ENCODE data around the gene NKX2-1. TPM values are rescaled to one million over a fixed set of nuclear protein-coding genes. Genes with fewer than 3 reads are reported as not detected.

Gene NKX2-1
- total and polyA plus RNA-seq, 7 experiments from 2014 or later, result not detected

DNA sequence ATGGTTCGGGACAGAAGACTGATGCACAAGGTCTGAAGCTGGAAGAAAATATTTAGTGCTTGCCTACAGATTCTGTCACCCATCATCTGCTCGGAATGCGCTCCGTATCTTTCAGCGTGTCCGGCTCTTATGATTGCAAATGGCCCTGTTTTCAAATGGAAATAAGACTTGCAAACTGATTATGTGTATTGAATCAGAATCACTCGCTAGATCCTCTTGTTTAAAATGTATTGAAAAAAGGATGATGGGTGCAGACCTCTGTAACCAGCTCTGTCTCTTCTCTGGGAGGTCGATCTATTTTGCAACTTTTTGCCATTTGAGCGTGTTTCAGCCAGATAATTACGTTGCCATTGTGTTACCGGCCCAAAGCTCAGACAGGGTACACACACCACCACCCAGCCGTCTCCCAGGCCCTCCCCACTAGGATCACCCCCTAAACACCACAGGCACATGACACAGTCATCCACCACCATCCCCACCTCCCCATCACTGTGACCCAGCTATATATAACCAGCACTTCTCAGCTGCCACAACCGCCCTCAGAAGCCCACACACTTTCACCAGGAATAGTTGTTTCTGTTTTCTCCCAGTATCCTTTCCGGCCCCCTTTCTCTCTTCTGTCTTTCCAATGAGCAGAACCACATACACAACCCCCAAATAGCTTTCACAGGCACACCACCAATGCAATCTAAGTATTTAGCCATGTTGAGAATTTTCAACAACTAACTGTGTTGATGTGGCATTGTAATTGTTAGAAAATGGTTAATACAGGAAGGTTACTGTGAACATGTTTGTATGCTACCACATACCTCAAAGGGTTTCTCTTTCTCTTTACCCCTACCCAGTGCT, 10.7 kb downstream of the NKX2-1 start:
- ATAC-seq (no peak), DNase-seq (no peak)
- H3K4me3 ChIP-seq (ENCODE audit: low read length), result no peak overlapping the region
- Mint-ChIP-seq H3K27me3 (peaks cover 82 to 86% (median 82%) of the 10 kb centered on the region in 5 donors), H3K4me1 (peaks cover 0 to 26% (median 20%) of the 10 kb centered on the region in 7 donors), H3K36me3 (peaks cover 0 to 4% (median 3%) of the 10 kb centered on the region in 5 donors), H3K4me3 (no peak overlapping the region), H3K9me3 (peaks cover 0 to 29% (median 5%) of the 10 kb centered on the region in 11 donors), H3K27ac (no peak overlapping the region)
- intact Hi-C loops (cut with micrococcal nuclease), result no loop called here
- ChIA-PET POLR2A (interaction anchor here (0.7 kb wide), 1 partner anchor 189 kb away, joined by 3 read pairs; the partner anchor contains the start of gene MBIP), CTCF (interaction anchor here (0.6 kb wide), 1 partner anchor 43 kb away, joined by 3 read pairs; no protein-coding TSS in a partner anchor)
- H3K27ac ChIP-seq (ENCODE audit: low read depth, low read length), result no peak overlapping the region
- peaks cover 0 to 31% of the 10 kb centered on the region in 2 donors for H3K27me3 ChIP-seq (ENCODE audit: control insufficient read depth in 2 of 2, insufficient read depth in 2 of 2, low read length in 2 of 2)
- no peaks in the 10 kb centered on the region for H3K9me3 ChIP-seq (ENCODE audit: control insufficient read depth in 2 of 3, low read length in 3 of 3)
- H3K36me3 ChIP-seq (ENCODE audit: control insufficient read depth in 2 of 3, insufficient read depth in 3 of 3, low read length in 3 of 3), result no peaks in the 10 kb centered on the region
- peaks cover 0 to 4% of the 10 kb centered on the region in 2 donors for H3K4me1 ChIP-seq (ENCODE audit: control insufficient read depth in 2 of 2, insufficient read depth in 2 of 2, low read length in 2 of 2)

- H3K27me3 Mint-ChIP-seq, result peaks cover 79 to 83% (median 81%) of the 10 kb centered on the region in 5 donors
- no peak for DNase-seq
- POLR2A ChIA-PET, result interaction anchor here (0.7 kb wide), 1 partner anchor 188 kb away, joined by 3 read pairs; the partner anchor contains the start of gene MBIP
- H3K36me3 ChIP-seq (ENCODE audit: control insufficient read depth in 2 of 3, insufficient read depth in 3 of 3, low read length in 3 of 3), result no peaks in the 10 kb centered on the region
- no peak overlapping the region for H3K27ac ChIP-seq (ENCODE audit: low read depth, low read length)
- intact Hi-C loops (cut with micrococcal nuclease), result no loop called here
- peak overlapping the region in 1 of 10 donors; percentile 11 for H3K4me3 Mint-ChIP-seq
- CTCF ChIA-PET, result no interaction called here
- peaks cover 1 to 32% (median 5%) of the 10 kb centered on the region in 11 donors for H3K9me3 Mint-ChIP-seq
- peaks cover 3 to 7% (median 4%) of the 10 kb centered on the region in 5 donors for H3K36me3 Mint-ChIP-seq
- no peak overlapping the region for H3K4me3 ChIP-seq (ENCODE audit: low read length)
- no peak for ATAC-seq
- H3K9me3 ChIP-seq (ENCODE audit: control insufficient read depth in 2 of 3, low read length in 3 of 3), result no peaks in the 10 kb centered on the region
- peaks cover 0 to 4% of the 10 kb centered on the region in 2 donors for H3K4me1 ChIP-seq (ENCODE audit: control insufficient read depth in 2 of 2, insufficient read depth in 2 of 2, low read length in 2 of 2)
- H3K4me1 Mint-ChIP-seq, result peaks cover 2 to 30% (median 24%) of the 10 kb centered on the region in 7 donors
- H3K27me3 ChIP-seq (ENCODE audit: control insufficient read depth in 2 of 2, insufficient read depth in 2 of 2, low read length in 2 of 2), result peaks cover 0 to 31% of the 10 kb centered on the region in 2 donors
- no peak overlapping the region for H3K27ac Mint-ChIP-seq
These were observed 11.5 kb downstream of the NKX2-1 start for GRCh38 chr14:36508418-36509068.

- H3K27ac ChIP-seq (ENCODE audit: low read depth, low read length), result no peak overlapping the region
- peaks cover 0 to 31% of the 10 kb centered on the region in 2 donors for H3K27me3 ChIP-seq (ENCODE audit: control insufficient read depth in 2 of 2, insufficient read depth in 2 of 2, low read length in 2 of 2)
- H3K4me3 ChIP-seq (ENCODE audit: low read length), result no peak overlapping the region
- Mint-ChIP-seq H3K4me1 (peaks cover 3 to 31% (median 25%) of the 10 kb centered on the region in 7 donors), H3K4me3 (peak overlapping the region in 5 of 10 donors; percentile 10 to 25 (median 23)), H3K27me3 (peaks cover 79 to 83% (median 82%) of the 10 kb centered on the region in 5 donors), H3K9me3 (peaks cover 1 to 33% (median 6%) of the 10 kb centered on the region in 11 donors), H3K27ac (no peak overlapping the region), H3K36me3 (peaks cover 3 to 10% (median 4%) of the 10 kb centered on the region in 5 donors)
- peaks cover 0 to 4% of the 10 kb centered on the region in 2 donors for H3K4me1 ChIP-seq (ENCODE audit: control insufficient read depth in 2 of 2, insufficient read depth in 2 of 2, low read length in 2 of 2)
- ATAC-seq (no peak), DNase-seq (no peak)
- intact Hi-C loops (cut with micrococcal nuclease), result no loop called here
- H3K36me3 ChIP-seq (ENCODE audit: control insufficient read depth in 2 of 3, insufficient read depth in 3 of 3, low read length in 3 of 3), result no peaks in the 10 kb centered on the region
- ChIA-PET CTCF (no interaction called here), POLR2A (no interaction called here)
- H3K9me3 ChIP-seq (ENCODE audit: control insufficient read depth in 2 of 3, low read length in 3 of 3), result no peaks in the 10 kb centered on the region
These were observed 12.1 kb downstream of the NKX2-1 start for GRCh38 chr14:36507847-36508417.

DNA sequence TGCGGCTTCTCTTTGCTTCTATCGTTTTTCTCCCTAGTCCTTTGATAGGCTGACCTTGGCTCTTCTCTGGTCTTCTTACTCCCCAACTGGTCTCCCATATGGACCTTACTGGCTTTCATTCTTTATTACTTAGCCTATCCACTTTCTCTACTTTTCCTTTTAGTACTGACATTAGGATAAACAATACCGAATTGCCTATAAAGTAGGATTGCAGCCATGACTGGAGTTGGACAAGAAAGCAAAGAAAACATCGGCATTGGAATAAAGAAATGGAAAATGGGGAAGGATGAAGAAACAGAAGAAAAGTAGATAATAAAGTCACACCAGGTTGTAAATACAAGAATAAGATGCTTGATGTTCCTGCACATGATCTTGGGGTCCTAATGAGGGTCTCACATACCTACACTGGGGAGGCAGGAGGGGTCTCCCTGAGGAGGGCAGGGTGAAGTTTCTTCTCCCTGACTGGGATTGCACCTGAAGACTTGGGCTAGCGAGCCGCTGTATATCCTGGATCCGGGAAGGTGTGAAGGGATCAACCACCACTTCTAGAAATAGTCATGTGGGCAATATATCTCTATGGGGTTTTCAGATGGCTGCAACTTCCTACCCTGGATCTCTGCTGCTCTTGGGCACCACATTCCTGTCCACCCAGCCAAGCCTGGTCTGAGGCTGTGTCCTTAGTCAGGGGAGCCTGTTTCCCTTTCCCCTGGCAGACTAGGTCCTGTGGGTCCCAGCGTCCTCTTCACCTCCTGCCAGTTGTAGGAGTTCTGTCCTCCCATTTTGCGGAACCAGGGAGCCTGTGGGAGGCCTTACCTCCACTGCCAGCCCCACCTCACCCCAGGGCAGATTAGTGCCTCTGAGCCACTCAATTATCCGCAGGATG, 13.1 kb downstream of the NKX2-1 start:
- Histone ChIP-seq H3K27me3 (ENCODE audit: control insufficient read depth in 2 of 2, insufficient read depth in 2 of 2, low read length in 2 of 2) (peaks cover 0 to 34% of the 10 kb centered on the region in 2 donors), H3K9me3 (ENCODE audit: control insufficient read depth in 2 of 3, low read length in 3 of 3) (no peaks in the 10 kb centered on the region), H3K36me3 (ENCODE audit: control insufficient read depth in 2 of 3, insufficient read depth in 3 of 3, low read length in 3 of 3) (no peaks in the 10 kb centered on the region), H3K27ac (ENCODE audit: low read depth, low read length) (no peak overlapping the region), H3K4me3 (ENCODE audit: low read length) (no peak overlapping the region), H3K4me1 (ENCODE audit: control insufficient read depth in 2 of 2, insufficient read depth in 2 of 2, low read length in 2 of 2) (peaks cover 0 to 4% of the 10 kb centered on the region in 2 donors)
- H3K4me3 Mint-ChIP-seq, result peak overlapping the region in 4 of 10 donors; percentile 19 to 58 (median 34)
- peaks cover 1 to 34% (median 6%) of the 10 kb centered on the region in 11 donors for H3K9me3 Mint-ChIP-seq
- no peak for ATAC-seq
- H3K27me3 Mint-ChIP-seq, result peaks cover 79 to 83% (median 83%) of the 10 kb centered on the region in 5 donors
- no peak overlapping the region for H3K27ac Mint-ChIP-seq
- POLR2A ChIA-PET, result no interaction called here
- CTCF ChIA-PET, result no interaction called here
- DNase-seq, result no peak
- intact Hi-C loops (cut with micrococcal nuclease), result no loop called here
- peaks cover 3 to 31% (median 25%) of the 10 kb centered on the region in 7 donors for H3K4me1 Mint-ChIP-seq
- H3K36me3 Mint-ChIP-seq, result peaks cover 3 to 13% (median 4%) of the 10 kb centered on the region in 5 donors

DNA sequence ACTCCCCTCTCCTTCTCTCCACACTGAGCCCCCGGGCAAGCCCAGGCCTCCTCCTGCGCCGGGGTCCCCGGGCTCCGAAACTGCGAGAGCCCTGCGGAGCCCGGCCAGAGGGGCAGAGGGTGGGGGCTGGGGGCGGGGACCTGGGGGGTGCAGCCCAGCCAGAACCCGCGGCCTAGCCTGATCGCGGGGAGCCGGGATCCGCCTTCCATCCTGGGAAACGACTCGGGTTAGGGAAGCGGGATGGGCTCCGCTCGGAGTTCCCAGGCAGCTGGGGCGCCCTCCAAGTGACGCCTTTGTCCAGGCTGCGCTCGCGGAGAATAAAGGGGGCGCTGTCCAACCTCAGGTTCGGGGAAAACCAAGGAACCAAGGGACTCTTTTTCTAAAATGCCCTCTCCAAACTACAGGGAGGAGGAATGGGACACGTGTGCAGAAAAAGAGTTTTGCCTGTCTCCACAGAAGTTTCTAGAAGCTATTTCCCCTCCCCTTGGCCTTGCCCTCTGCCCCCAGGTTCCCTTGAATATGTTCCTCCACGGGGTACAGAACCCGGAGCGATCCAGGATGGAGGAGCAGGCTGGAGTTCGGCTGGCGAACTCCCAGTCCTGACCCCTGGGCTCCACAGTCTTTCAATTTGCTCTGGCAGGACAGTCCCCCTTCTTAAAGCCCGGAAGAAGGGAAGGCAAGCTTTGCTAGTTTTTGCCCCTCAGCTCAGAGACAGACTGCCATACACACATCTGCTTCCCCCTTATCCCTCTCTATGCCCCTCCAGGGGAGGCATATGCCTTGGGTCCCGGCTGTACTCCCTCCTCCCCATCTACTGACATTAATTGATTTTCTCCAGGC, 13.9 kb downstream of the NKX2-1 start:
- peaks cover 83 to 88% (median 86%) of the 10 kb centered on the region in 5 donors for H3K27me3 Mint-ChIP-seq
- H3K4me3 Mint-ChIP-seq, result peak overlapping the region in 6 of 10 donors; percentile 13 to 58 (median 34)
- Histone ChIP-seq H3K4me1 (ENCODE audit: control insufficient read depth in 2 of 2, insufficient read depth in 2 of 2, low read length in 2 of 2) (peaks cover 0 to 4% of the 10 kb centered on the region in 2 donors), H3K9me3 (ENCODE audit: control insufficient read depth in 2 of 3, low read length in 3 of 3) (no peaks in the 10 kb centered on the region), H3K27ac (ENCODE audit: low read depth, low read length) (no peak overlapping the region), H3K36me3 (ENCODE audit: control insufficient read depth in 2 of 3, insufficient read depth in 3 of 3, low read length in 3 of 3) (no peaks in the 10 kb centered on the region), H3K27me3 (ENCODE audit: control insufficient read depth in 2 of 2, insufficient read depth in 2 of 2, low read length in 2 of 2) (peaks cover 4 to 36% of the 10 kb centered on the region in 2 donors), H3K4me3 (ENCODE audit: low read length) (no peak overlapping the region)
- ChIA-PET CTCF (no interaction called here), POLR2A (no interaction called here)
- DNase-seq (no peak), ATAC-seq (no peak)
- H3K9me3 Mint-ChIP-seq, result peaks cover 1 to 34% (median 6%) of the 10 kb centered on the region in 11 donors
- intact Hi-C loops (cut with micrococcal nuclease), result no loop called here
- H3K4me1 Mint-ChIP-seq, result peaks cover 3 to 31% (median 25%) of the 10 kb centered on the region in 7 donors
- H3K27ac Mint-ChIP-seq, result no peak overlapping the region
- peaks cover 3 to 13% (median 4%) of the 10 kb centered on the region in 5 donors for H3K36me3 Mint-ChIP-seq
